CD14-positive monocyte (primary cell): ENCODE results near the gene LLGL2. TPM values are rescaled to one million over a fixed set of nuclear protein-coding genes. Genes with fewer than 3 reads are reported as not detected.

ENCODE experiments used
- DNase-seq, 3 donors: peaks; one replicate each; pipeline ENCODE4 v3.0.0-alpha.2; 2011 to 2022
- H2AFZ ChIP-seq: 2 replicates; pipeline ENCODE4 v1.6.0; 2012; ENCODE audit warnings: mild to moderate bottlenecking, low read depth, low read length, inconsistent platforms; ENCODE audit not compliant: insufficient read depth, poor library complexity, severe bottlenecking
- H3K27ac ChIP-seq, 2 donors: 1 replicate in 1 of 2; 2 replicates in 1 of 2; pipeline ENCODE4 v1.5.1; 2012 to 2013; ENCODE audit warnings: low read length in 2 of 2, control low read depth in 1 of 2, inconsistent platforms in 1 of 2, low read depth in 1 of 2, mild to moderate bottlenecking in 1 of 2
- H3K27me3 ChIP-seq, 2 donors: one replicate each; pipeline versions ENCODE4 v1.6.0 to v1.6.1; 2011 to 2013; ENCODE audit warnings: low read length in 2 of 2; ENCODE audit not compliant: control insufficient read depth in 2 of 2, insufficient read depth in 2 of 2
- H3K36me3 ChIP-seq, 2 donors: replicated peaks in 1 of 2; 1 replicate in 1 of 2; 2 replicates in 1 of 2; pipeline versions ENCODE4 v1.5.1 to v1.6.1; 2012 to 2013; ENCODE audit warnings: low read length in 2 of 2, control low read depth in 1 of 2, inconsistent platforms in 1 of 2, mild to moderate bottlenecking in 1 of 2; ENCODE audit not compliant: insufficient read depth in 2 of 2, control insufficient read depth in 1 of 2
- H3K4me1 ChIP-seq, 2 donors: 1 replicate in 1 of 2; 2 replicates in 1 of 2; pipeline versions ENCODE4 v1.5.1 to v1.6.1; 2012 to 2013; ENCODE audit warnings: low read length in 2 of 2, control low read depth in 1 of 2, inconsistent platforms in 1 of 2, mild to moderate bottlenecking in 1 of 2, moderate library complexity in 1 of 2; ENCODE audit not compliant: insufficient read depth in 2 of 2, control insufficient read depth in 1 of 2
- H3K4me2 ChIP-seq: replicated peaks from 2 replicates; pipeline ENCODE3; 2012; ENCODE audit warnings: low read length, moderate library complexity, mild to moderate bottlenecking; ENCODE audit not compliant: poor library complexity, severe bottlenecking; ENCODE audit errors: extremely low read depth
- H3K4me3 ChIP-seq, 3 experiments: fragments of 200-600 bp in 1 of 3; sonication (generic) in 1 of 3; replicated peaks in 1 of 3; 1 replicate in 2 of 3; 2 replicates in 1 of 3; pipeline ENCODE4 v1.5.1; 2011 to 2013; ENCODE audit warnings: low read length in 3 of 3, mild to moderate bottlenecking in 3 of 3, control low read depth in 2 of 3, low read depth in 2 of 3, inconsistent platforms in 1 of 3, moderate library complexity in 1 of 3
- H3K79me2 ChIP-seq: 2 replicates; pipeline ENCODE4 v1.6.0; 2012; ENCODE audit warnings: mild to moderate bottlenecking, control low read depth, inconsistent platforms, low read length, moderate library complexity; ENCODE audit not compliant: insufficient read depth
- H3K9ac ChIP-seq: 2 replicates; pipeline ENCODE4 v1.6.0; 2017; ENCODE audit warnings: low read length, mild to moderate bottlenecking; ENCODE audit not compliant: insufficient read depth, poor library complexity, severe bottlenecking
- H3K9me3 ChIP-seq, 2 donors: replicated peaks in 1 of 2; 1 replicate in 1 of 2; 2 replicates in 1 of 2; pipeline versions ENCODE4 v1.5.1 to v1.6.1; 2012 to 2013; ENCODE audit warnings: low read length in 2 of 2, control low read depth in 1 of 2; ENCODE audit not compliant: control insufficient read depth in 1 of 2, insufficient read depth in 1 of 2
- H4K20me1 ChIP-seq: 2 replicates; pipeline ENCODE4 v1.6.0; 2012; ENCODE audit warnings: mild to moderate bottlenecking, low read length, control low read depth, moderate library complexity; ENCODE audit not compliant: insufficient read depth
- H3K27ac Mint-ChIP-seq, 7 donors: one replicate each; pipeline ENCODE4 v1.8.0; 2020; ENCODE audit warnings: mild to moderate bottlenecking in 7 of 7, mixed read lengths in 7 of 7, moderate library complexity in 6 of 7, inconsistent platforms in 2 of 7
- H3K27me3 Mint-ChIP-seq, 3 donors: one replicate each; pipeline ENCODE4 v1.8.0; 2021 to 2022; ENCODE audit warnings: low read depth in 3 of 3, mild to moderate bottlenecking in 3 of 3, mixed read lengths in 3 of 3, moderate library complexity in 3 of 3, inconsistent platforms in 1 of 3
- H3K36me3 Mint-ChIP-seq, 2 donors: one replicate each; pipeline ENCODE4 v1.8.0; 2020; ENCODE audit warnings: mixed read lengths in 2 of 2, inconsistent platforms in 1 of 2, mild to moderate bottlenecking in 1 of 2
- H3K4me1 Mint-ChIP-seq: one replicate; pipeline ENCODE4 v1.8.0; 2020; ENCODE audit warnings: mild to moderate bottlenecking, mixed read lengths
- H3K4me3 Mint-ChIP-seq, 2 donors: one replicate each; pipeline ENCODE4 v1.8.0; 2020; ENCODE audit warnings: mild to moderate bottlenecking in 2 of 2, mixed read lengths in 2 of 2, moderate library complexity in 1 of 2
- H3K9me3 Mint-ChIP-seq, 7 donors: one replicate each; pipeline ENCODE4 v1.8.0; 2020 to 2022; ENCODE audit warnings: mixed read lengths in 7 of 7, mild to moderate bottlenecking in 6 of 7, moderate library complexity in 6 of 7, inconsistent platforms in 2 of 7
- CTCF ChIP-seq: fragments of 200-600 bp; IDR thresholded peaks from one replicate; pipeline ENCODE4 v1.8.0; 2022; ENCODE audit warnings: antibody characterized with exemption, mild to moderate bottlenecking
- WGBS: methylation state at CpG from one replicate; pipeline ENCODE4 v1.1.5; 2013; ENCODE audit warnings: missing lambda C conversion rate; ENCODE audit not compliant: insufficient coverage; 5-methylcytosine and 5-hydroxymethylcytosine counted together
- intact Hi-C, 2 donors: fragments of 100-400 bp; cut with micrococcal nuclease; formaldehyde crosslinking; loops; one replicate each; pipeline versions ENCODE4 v1.15.0 to v1.15.1; 2023
- polyA plus RNA-seq, 3 donors: library from polyadenylated mRNA; depleted of rRNA in 1 of 3; unstranded in 2 of 3; stranded (reverse) in 1 of 3; fragments of 300-500 nt in 2 of 3; fragments of >200 nt in 1 of 3; fragmentation: Illumina TruSeq in 2 of 3; gene quantifications; 1 replicate in 2 of 3; 2 replicates in 1 of 3; pipeline ENCODE4 v1.2.3, GENCODE V29; 2012 to 2021

The LLGL2 gene
- polyA plus RNA-seq, 3 donors: 4.8 to 7.5 (median 5.5) TPM

- Mint-ChIP-seq H3K27ac (no peak overlapping the region), H3K4me3 (no peak overlapping the region), H3K36me3 (peaks cover 9 to 38% of the 10 kb centered on the region in 2 donors), H3K4me1 (peaks cover 4% of the 10 kb centered on the region), H3K9me3 (no peaks in the 10 kb centered on the region), H3K27me3 (peaks cover 0 to 2% (median 0%) of the 10 kb centered on the region in 3 donors)
- Histone ChIP-seq H3K4me2 (no peak overlapping the region), H3K27me3 (no peaks in the 10 kb centered on the region), H2AFZ (no peak overlapping the region), H3K9me3 (no peaks in the 10 kb centered on the region), H3K36me3 (peaks cover 14 to 25% of the 10 kb centered on the region in 2 donors), H4K20me1 (peaks cover 10% of the 10 kb centered on the region), H3K4me3 (no peak overlapping the region), H3K9ac (no peak overlapping the region), H3K4me1 (no peaks in the 10 kb centered on the region), H3K79me2 (no peaks in the 10 kb centered on the region), H3K27ac (no peak overlapping the region)
- 83% methylated on average over 14 of the region's 28 CpGs for WGBS
- peak; percentile 23 to 48 (median 25) for DNase-seq
- peak; percentile 74 for TF ChIP-seq CTCF
- intact Hi-C loops: no loop called here
Measured at GRCh38 chr17:75601057-75601987, 75.8 kb downstream of the LLGL2 start.

GRCh38 chr17:75602644-75603043, 77.1 kb downstream of the LLGL2 start:
- Histone ChIP-seq H3K27me3 (no peaks in the 10 kb centered on the region), H3K9me3 (no peaks in the 10 kb centered on the region), H2AFZ (no peak overlapping the region), H3K9ac (no peak overlapping the region), H3K79me2 (no peaks in the 10 kb centered on the region), H3K36me3 (peaks cover 14 to 22% of the 10 kb centered on the region in 2 donors), H3K27ac (no peak overlapping the region), H3K4me1 (no peaks in the 10 kb centered on the region), H3K4me3 (no peak overlapping the region), H4K20me1 (peaks cover 9% of the 10 kb centered on the region), H3K4me2 (no peak overlapping the region)
- Mint-ChIP-seq H3K27me3 (peaks cover 0 to 2% (median 0%) of the 10 kb centered on the region in 3 donors), H3K27ac (no peak overlapping the region), H3K36me3 (peaks cover 13 to 36% of the 10 kb centered on the region in 2 donors), H3K4me1 (peaks cover 4% of the 10 kb centered on the region), H3K4me3 (no peak overlapping the region), H3K9me3 (no peaks in the 10 kb centered on the region)
- WGBS: 98% methylated on average over 11 of the region's 12 CpGs
- intact Hi-C loops: no loop called here
- no peak for TF ChIP-seq CTCF
- no peak for DNase-seq
